Tongue (tissue), 2 donors: Measurements from ENCODE around the gene ATXN7L1. TPM values are rescaled to one million over a fixed set of nuclear protein-coding genes. Genes with fewer than 3 reads are reported as not detected.

Source experiments
- DNase-seq: peaks from one replicate; pipeline ENCODE4 v3.0.0-alpha.2; 2015
- total RNA-seq: library from RNA; depleted of rRNA; stranded (reverse); fragments of >200 nt; gene quantifications from one replicate; pipeline ENCODE4 v1.2.3, GENCODE V29; 2014

The ATXN7L1 gene, protein sequence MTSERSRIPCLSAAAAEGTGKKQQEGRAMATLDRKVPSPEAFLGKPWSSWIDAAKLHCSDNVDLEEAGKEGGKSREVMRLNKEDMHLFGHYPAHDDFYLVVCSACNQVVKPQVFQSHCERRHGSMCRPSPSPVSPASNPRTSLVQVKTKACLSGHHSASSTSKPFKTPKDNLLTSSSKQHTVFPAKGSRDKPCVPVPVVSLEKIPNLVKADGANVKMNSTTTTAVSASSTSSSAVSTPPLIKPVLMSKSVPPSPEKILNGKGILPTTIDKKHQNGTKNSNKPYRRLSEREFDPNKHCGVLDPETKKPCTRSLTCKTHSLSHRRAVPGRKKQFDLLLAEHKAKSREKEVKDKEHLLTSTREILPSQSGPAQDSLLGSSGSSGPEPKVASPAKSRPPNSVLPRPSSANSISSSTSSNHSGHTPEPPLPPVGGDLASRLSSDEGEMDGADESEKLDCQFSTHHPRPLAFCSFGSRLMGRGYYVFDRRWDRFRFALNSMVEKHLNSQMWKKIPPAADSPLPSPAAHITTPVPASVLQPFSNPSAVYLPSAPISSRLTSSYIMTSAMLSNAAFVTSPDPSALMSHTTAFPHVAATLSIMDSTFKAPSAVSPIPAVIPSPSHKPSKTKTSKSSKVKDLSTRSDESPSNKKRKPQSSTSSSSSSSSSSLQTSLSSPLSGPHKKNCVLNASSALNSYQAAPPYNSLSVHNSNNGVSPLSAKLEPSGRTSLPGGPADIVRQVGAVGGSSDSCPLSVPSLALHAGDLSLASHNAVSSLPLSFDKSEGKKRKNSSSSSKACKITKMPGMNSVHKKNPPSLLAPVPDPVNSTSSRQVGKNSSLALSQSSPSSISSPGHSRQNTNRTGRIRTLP
- 10.4 TPM for total RNA-seq

DNA sequence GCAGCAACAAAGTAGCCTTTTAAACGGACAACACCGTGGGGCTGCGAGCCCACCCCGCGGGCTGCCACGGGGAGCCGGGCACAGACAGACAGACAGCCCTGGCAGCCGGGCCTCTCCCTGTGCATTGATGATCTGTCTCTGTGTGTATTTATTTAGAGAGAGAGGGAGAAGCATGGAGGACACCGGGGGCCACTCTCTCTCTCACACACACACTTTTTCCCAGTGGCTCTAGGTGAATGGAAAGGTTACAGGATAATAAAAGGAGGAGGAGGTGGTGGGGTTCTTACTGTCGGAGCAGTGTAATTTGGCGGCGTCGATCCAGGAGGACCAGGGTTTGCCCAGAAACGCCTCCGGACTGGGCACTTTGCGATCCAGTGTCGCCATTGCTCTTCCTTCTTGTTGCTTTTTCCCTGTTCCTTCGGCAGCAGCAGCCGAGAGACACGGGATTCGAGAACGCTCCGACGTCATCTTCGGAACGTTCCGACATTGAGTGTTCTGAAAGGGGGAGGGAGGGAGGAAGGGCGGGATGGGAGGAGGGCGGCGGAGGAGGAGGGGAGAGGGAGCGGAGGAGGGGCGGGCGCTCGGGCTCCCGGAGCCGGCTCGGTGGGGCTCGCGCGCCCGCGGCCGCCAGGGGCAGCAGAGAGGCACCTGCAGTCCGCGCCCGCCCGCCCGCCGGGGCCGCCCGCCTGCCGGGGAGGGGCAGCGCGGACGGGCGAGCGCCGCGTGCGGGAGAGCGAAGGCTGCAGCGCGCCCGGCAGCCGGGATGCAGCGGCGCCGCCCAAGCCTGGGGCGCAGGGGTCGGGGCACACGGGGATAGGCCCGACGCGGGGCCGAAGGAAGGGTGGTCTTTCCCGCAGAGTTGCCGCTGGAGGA lies at the start of gene ATXN7L1:
ATXN7L1 (minus strand) TSS at position 509 of the 873 bp plus-strand sequence; CDS start at position 468, 41 bp downstream.
- peak; percentile 98 for DNase-seq

DNA sequence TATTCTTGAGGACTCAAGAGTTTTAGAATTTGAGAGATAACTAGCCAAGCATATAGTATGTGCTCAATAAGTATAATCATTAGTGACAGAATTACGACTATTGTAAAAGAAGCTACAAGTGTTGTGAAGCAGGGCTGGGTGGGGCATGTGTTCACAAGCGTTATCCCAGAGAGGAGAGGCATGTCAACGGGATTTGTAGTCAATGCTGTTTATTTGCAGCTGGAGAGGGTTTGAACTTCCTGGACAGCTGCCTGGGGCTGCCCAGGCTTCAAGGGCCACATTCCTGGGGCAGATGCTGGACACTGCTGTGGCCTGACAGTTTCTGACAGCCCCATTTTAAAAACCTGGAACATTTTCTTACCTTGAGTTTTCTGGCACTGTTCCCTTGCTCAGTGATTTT lies 49.7 kb upstream of the ATXN7L1 start:
- DNase-seq: no peak

DNA sequence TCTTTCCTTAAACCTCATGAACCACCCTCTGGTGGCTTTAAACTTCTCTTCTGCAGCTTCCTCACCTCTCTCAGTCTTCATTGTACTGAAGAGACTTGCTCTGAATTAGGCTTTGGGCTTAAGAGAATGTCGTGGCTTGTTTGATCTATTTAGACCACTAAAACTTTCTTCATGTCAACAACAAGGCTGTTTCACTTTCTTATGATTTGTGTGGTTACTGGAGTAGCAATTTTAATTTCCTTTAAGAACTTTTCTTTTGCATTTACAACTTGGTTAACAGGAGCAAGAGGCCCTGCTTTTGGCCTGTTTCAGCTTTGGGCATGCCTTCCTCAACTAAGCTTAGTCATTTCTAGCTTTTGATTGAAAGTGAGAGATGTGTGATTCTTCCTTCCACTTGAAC lies 48.5 kb upstream of the ATXN7L1 start:
- no peak for DNase-seq

DNA sequence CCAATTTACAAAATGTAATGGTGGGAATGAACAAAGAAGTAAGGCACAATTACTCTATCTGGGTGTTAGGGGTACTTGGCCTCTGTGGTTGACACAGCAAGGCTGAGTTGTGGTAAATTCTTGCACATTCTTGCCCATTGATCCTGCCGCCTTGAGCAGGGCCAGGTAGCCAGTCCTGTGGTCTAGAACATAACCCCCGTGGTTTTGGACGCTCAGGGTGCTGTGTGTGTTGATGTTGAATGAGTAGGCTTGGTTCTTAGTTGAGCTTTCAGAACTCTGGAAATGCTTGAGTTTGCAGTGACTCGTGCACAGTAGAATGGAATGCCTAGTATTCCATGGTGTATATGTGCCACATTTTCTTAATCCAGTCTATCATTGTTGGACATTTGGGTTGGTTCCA lies 44.4 kb upstream of the ATXN7L1 start:
- no peak for DNase-seq

DNA sequence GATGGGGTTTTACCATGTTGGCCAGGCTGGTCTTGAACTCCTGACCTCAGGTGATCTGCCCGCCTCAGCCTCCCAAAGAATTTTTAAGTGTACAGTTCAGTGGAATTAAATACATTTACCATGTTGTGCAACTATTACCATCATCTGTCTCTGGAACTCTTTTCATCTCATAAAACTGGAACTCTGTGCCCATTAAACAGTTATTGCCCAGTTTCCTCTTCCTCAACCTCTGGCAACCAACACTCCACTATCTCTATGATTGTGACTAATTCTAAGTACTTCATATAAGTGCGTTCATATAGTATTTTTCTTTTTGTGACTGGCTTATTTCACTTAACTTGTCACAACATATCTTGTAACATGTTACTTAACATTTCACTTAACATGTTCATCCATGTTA lies 41.3 kb upstream of the ATXN7L1 start:
- no peak for DNase-seq

DNA sequence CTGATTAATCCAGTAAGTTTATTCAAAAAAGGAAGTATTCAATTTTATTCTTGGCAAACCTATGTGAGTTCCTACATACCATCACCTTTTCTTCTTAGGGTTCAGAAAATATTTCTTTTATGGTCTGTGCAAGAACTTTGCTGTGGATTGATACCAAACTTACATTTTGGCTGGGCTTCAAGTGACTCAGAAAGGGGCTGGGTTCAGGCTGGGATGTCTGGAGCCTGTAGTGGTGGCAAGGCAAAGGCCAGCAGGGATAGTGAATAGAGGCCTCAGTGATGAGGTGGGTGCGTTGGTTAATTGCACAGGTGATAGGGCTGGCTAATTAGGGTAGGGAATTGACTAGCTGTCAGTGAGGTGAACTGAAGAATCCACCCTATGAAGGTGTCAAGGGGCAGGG lies 40.2 kb upstream of the ATXN7L1 start:
- DNase-seq: no peak

DNA sequence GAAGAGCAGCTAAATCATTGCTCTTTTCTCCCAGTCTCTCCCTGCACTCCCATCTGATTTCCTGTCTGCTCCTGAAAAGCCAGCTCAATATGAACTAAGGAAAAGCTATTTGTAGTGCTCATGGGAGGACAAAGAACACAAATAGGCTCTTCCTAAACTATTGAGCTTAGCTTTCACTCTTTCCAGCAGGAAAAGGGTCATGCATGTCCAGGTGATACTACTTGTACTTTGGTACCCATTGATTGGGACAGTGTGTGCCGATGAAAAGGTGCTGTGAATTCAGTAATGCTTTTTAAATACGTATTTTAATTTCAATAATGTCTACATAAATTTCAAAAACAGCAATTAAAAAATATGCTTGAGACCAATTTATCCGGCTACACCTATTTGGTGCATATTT lies 37.5 kb upstream of the ATXN7L1 start:
- no peak for DNase-seq

DNA sequence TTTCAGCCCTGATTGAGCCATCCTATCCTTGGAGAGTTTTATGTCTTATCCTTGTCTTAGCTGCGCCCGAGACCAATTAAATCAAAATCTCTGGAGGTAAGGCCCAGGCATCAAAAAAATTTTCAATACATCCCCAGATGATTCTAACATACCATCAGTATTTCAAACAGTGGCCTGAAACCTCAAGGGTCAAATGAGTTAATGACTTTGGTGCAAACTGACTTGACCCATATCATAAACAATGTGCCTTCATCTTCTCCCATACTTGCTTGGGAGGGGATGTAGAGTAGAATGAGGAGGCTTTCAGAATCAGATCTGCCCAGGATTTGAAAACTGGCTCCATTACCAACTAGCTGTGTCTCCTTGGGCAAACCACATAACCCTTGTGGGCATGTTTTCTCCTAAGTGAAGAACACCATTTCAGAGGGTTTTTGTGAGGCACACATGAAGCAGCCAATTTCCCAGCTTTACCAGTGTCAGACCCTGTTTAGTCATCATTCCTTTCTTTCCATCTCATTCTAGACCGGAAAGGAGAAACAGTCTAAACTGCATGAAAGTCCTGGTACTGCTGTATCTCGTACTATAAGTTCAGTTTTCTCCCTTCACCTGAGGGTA lies 35.7 kb upstream of the ATXN7L1 start:
- DNase-seq: no peak

DNA sequence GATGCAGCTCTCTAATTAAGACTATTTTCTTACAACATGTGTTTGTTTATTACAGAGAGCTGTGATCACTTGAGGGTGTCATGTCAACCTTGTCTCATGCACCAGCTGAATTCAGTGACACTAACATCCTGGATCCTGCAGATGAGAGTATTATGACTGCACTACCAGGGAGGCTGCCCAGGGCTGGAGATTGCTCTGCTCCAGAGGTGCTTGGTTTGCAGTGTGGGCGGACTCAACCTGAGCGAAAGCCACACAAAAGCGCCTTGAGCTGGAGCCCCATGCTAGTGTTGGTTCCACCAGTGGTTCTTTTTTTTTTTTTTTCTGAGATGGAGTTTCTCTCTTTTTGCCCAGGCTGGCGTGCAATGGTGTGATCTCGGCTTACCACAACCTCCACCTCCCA lies 33.8 kb upstream of the ATXN7L1 start:
- no peak for DNase-seq

DNA sequence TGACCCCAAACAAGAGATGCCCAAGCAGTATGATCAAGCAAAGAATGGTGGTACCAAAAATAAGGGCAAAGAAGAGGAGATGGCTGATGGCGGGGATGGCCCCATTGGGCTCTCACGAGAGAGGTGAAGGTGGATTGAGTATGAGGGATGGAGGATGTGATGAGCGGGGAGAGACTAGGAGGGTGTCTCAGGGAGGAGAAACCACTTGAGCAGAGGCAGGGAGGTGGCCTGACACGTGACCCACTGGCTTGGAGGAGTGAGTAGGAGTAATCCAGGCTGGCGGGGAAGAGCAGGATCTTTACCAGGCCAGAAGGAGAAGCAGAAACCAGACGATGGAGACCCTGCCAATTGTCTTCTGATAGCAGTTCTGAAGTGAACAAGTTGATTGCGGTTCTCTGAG lies 33.3 kb upstream of the ATXN7L1 start:
- no peak for DNase-seq

DNA sequence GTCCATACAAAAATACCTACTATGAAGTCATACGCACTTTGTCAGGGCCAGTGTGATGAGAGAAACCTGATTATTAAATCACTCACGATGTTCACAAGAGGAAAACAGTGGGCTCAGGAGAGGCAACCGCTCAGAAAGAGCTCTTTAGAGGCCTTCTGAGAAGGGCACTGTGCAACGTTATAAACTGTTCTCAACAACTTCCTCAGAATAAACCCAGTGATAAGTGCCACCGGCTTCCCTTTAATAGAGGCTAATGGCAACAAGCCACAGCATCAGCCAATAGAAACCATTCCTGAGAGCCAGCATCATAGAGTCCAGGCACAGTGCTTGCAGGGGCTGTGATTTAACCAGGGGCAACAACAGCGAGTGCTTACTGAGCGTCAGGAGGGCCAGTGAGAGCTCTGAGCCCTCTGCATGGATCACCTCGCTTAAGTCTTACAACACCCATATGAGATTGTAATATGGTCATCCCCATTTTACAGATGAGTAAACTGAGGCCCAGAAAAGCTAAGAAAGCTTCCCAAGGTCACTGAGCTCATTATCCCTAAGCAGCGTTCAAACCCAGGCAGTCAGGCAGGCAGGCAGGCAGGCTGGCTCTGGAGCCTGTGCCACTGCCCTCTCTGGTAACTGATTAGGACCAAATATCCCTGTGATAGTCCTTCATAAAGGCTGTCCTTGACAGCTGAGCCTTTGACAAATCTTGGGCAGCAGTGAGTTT lies 30.9 kb upstream of the ATXN7L1 start:
- DNase-seq: no peak

DNA sequence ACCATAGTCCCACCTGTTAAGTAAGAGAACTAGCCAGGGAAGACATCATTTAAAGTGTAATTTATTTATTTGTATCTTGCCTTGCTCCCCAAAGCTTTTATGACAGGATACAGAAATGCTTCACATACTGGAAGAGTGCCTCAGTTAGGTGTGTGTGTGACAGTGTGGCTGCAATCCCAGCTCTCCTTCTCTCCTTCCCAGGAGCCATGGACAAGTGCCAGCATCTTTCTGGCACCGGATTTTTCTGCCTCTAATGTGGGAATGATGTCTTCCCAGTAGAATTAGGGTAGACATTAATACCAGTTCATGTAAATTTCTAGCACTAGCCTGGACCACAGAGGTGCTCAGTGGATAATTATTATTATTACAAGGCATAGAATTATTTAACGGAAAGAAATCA lies 30.3 kb upstream of the ATXN7L1 start:
- peak; percentile 47 for DNase-seq

DNA sequence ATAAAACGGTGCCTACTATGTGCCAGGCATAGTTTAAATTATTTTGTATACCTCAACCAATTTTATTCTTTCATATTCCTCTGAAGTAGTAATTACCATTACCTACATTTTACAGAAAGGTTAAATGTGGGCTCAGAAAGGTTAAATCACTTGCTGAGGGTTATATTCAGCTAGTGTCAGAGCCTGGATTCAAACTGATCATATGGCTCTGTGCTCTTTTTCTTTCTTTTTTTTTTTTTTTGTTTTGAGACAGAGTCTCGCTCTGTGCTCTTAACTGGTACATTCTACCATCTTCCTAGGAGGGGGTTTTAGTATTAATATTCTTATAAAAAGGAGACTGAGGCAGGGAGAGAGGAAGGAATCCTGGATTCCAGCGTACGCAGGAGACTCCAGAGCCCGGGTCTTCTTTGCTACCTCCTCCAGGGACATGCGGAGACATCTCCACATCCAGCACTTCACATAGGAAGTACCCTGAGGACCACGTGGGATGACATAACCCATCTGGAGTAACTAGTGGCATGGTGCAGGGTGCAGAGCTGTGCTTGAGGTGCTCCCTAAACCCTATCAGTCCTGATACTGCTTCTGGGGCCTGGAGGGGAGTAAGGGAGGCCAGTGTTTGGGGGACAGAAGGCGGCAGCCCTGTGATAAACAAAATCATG lies 29.6 kb upstream of the ATXN7L1 start:
- no peak for DNase-seq

DNA sequence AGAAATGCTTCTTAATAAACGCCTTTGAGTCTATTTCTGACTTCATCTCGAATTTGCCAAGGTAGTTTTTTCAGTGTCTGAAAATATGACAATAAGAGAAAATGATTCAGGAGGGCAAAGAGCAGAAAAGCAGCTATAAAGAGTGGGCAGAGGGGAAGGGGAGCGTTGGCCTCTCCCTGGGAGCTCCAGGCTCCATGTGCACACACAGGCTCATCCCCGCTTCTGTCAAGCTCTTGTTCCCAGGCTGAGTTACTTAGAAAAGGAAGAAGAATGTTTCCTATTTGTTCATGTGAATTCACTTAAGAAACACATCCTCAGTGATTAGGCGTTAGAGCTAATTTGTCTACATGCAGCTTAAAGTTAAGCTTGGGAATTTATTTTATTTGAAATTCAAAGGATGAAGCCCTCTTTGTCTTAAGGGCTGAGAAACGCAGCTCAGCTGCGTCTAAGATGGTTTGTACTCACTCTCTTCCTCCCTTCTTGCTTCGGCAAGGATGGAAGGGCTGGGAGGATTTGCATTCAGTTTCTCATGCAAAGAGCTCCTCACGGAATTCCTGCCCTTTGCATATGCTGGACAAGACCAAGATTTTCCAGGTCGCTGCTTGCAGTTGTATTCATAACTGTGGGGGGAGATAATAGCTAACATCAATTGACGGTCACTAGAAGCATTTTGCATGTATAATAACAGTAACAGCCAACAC lies 29.0 kb upstream of the ATXN7L1 start:
- no peak for DNase-seq

DNA sequence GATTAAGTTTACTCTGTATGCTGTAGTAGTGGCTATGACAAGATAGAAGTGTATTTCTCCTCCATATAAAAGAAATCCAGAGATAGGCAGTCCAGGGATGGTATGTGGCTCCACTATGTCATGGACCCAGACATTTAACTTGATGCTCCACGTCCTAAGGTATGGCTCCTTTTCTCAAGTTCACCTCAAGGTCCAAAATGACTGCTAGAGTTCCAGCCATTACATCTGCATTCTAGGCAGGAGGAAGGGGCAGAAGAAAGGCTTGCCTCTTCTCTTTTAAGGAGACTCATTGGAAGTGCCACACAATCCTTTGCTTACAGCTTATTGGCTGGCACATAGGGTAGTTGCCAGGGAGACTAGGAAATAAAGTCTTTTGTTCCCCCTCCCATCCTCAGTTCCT lies 27.7 kb upstream of the ATXN7L1 start:
- no peak for DNase-seq

DNA sequence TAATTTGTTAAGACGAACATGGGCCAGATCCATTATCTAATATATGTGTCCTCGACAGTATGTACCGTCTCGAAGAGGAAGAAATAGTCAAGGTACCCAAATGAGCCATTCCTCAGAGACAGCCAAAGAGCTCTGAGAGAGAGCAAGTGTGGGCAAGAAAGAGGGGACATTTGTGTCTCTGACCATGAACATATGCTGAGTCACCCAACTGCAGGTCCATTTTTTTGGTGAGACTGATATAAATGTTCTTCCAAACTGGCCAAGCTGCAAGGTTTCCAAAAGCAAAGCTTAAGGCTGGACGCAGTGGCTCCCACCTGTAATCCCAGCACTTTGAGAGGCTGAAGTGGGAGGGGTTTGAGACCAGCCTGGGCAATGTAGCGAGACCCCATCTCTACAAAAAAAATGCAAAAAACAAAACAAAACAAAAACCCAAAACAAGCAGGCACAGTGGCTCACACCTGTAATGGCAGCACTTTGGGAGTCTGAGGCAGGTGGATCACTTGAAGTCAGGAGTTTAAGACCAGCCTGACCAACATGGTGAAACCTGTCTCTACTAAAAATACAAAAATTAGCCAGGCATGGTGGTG lies 26.0 kb upstream of the ATXN7L1 start:
- DNase-seq: no peak

DNA sequence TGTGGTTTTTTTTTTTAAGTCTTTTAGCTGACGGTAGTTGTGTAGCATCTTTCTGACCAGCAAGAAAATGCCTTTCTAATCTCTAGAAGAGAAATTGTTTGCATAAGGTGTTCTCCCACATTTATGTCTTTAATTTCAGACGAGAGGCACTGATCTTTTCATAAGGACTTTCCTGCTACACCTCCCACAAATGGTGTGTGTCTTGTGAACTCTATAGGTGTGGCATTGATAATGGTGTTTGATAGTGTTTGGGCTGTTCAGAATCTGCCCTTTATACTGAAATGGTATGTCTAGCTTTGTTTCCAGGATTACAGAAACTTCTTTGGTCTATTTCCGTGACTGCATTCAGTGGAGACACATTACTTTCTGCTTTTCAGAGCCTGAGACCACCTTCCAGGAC lies 21.6 kb upstream of the ATXN7L1 start:
- DNase-seq: no peak

DNA sequence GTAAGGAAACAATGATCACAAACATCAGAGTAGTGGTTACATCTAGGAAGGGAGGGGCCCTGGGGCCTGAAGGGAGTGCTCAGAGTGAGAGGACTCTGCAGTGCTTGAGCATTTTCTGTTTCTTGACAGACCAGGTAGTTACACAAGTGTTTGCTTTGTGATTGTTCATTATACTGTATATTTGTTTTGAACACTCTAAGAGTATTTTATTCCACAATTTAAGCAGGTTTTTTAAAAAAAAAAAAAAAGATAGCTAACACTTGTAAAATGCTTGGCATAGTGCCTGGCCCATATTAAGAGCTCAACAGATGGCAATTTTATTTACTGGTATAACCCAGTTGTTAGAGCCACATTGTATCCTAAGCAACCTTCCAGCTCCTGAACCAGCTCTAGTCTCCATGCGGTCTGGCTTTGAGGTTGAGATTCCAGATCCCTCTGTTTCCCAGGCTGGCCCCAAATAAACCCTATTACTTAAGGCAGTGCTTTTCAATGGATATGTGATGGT lies 20.1 kb upstream of the ATXN7L1 start:
- peak; percentile 68 for DNase-seq

DNA sequence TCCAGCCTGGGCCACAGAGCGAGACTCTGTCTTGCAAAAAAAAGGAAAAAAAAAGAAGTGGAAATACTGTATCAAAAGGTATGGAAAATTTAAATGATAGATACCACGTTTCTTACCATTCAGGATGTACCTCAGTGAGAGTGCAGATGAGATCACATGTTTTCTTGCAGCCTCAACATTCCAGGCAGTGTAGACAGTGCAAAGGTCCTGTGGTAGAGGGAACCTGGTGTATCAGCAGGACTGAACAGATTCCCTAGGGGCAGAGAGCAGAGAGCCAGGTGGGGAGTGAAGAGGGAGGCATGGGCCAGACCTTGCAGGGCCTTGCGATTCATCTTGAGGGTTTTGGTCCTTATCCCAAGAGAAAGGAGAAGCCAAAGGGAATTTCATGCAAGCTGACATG lies 17.7 kb upstream of the ATXN7L1 start:
- DNase-seq: no peak

DNA sequence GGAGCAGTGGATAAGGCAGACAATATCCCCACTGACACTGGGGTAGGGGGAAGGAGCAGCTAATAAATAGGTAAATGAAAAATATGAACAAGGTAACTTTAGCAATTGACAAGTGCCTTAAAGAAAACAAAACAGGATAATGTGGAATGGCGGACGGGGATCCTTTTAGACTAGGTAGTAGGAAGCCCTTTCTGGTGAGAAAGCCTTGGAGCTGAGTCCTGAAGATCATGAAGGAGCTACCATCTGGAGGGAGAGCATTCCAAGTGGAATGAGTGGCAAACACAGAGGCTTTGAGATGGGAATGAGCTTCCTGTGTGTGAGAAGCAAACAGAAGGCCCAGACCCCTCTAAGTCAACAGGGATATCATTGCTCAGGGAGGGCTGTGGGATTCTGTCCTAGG lies 16.0 kb upstream of the ATXN7L1 start:
- DNase-seq: no peak
